ENCODE results near the gene SLC18A3. TPM values are rescaled to one million over a fixed set of nuclear protein-coding genes. Genes with fewer than 3 reads are reported as not detected.

The SLC18A3 gene
- total RNA-seq, 1 experiment from 2014 or later, result not detected

GRCh38 chr10:49606981-49607535 lies 3.1 kb upstream of the SLC18A3 start:
- H3K36me3 ChIP-seq (ENCODE audit: control insufficient read depth, insufficient read depth, low read length), result no peaks in the 10 kb centered on the region
- TF ChIP-seq CTCF (IDR thresholded peaks at IDR 0.05), result no peak
- peak; percentile 95 to 96 for TF ChIP-seq REST (IDR thresholded peaks at IDR 0.05; ENCODE audit: insufficient read depth in 1 of 2, low read depth in 2 of 2, low read length in 1 of 2)
- DNase-seq (ENCODE audit: low read depth, low spot score), result no peak
- no peak overlapping the region for H3K27ac ChIP-seq (ENCODE audit: low read length)
- no peak overlapping the region for H3K4me3 ChIP-seq (ENCODE audit: low read depth in 2 of 2, low read length in 2 of 2)
- peaks cover 24% of the 10 kb centered on the region for H3K27me3 ChIP-seq (ENCODE audit: control insufficient read depth, insufficient read depth, low read length)
- in situ Hi-C loops (cut with HindIII; ENCODE audit: low pct_unique_long_range_greater_than_20kb, low sequenced_read_pairs) (no loop called here), intact Hi-C loops (cut with micrococcal nuclease; ENCODE audit: unreplicated experiment) (no loop called here)
- H3K4me1 ChIP-seq (ENCODE audit: control insufficient read depth, insufficient read depth, low read length), result no peaks in the 10 kb centered on the region
- H3K9me3 ChIP-seq (ENCODE audit: control insufficient read depth, insufficient read depth, low read depth, low read length), result no peaks in the 10 kb centered on the region
- BruUV-seq (replicated peaks), result no TSS peak
- ATAC-seq, result 0 out of 2 replicates have a peak, but pooled peaks have one; percentile 16
- ChIA-PET CTCF (interaction anchor here (0.6 to 0.7 kb wide), 2 partner anchors 11 to 70 kb away, joined by 3 to 6 read pairs; no protein-coding TSS in a partner anchor), POLR2A (no interaction called here)

- intact Hi-C loops (cut with micrococcal nuclease; ENCODE audit: unreplicated experiment), result no loop called here
- TF ChIP-seq TCF7L2 (IDR thresholded peaks at IDR 0.05; ENCODE audit: low read depth, low read length) (no peak), POLR2AphosphoS5 (IDR thresholded peaks at IDR 0.05; ENCODE audit: low read depth, low read length) (no peak), SIN3A (IDR thresholded peaks at IDR 0.05; ENCODE audit: borderline replicate concordance, insufficient read depth, low read depth, low read length) (no peak), REST (IDR thresholded peaks at IDR 0.05; ENCODE audit: insufficient read depth in 1 of 2, low read depth in 2 of 2, low read length in 1 of 2) (no peak), CTCF (IDR thresholded peaks at IDR 0.05) (no peak)
- H3K4me1 ChIP-seq (ENCODE audit: control insufficient read depth, insufficient read depth, low read length), result no peaks in the 10 kb centered on the region
- H3K36me3 ChIP-seq (ENCODE audit: control insufficient read depth, insufficient read depth, low read length), result no peaks in the 10 kb centered on the region
- no peak overlapping the region for H3K27ac ChIP-seq (ENCODE audit: low read length)
- ChIA-PET POLR2A (no interaction called here), CTCF (no interaction called here)
- DNase-seq (ENCODE audit: low read depth, low spot score) (no peak), ATAC-seq (no peak)
- BruUV-seq (replicated peaks), result no TSS peak
- peaks cover 28% of the 10 kb centered on the region for H3K27me3 ChIP-seq (ENCODE audit: control insufficient read depth, insufficient read depth, low read length)
- no peak overlapping the region for H3K4me3 ChIP-seq (ENCODE audit: low read depth in 2 of 2, low read length in 2 of 2)
- H3K9me3 ChIP-seq (ENCODE audit: control insufficient read depth, insufficient read depth, low read depth, low read length), result no peaks in the 10 kb centered on the region
- in situ Hi-C loops (cut with HindIII; ENCODE audit: low pct_unique_long_range_greater_than_20kb, low sequenced_read_pairs), result no loop called here
These were observed 1.7 kb upstream of the SLC18A3 start for GRCh38 chr10:49608166-49609005.
